ENCODE measurements around the gene CRTC1.

GRCh38 chr19:18645035-18645511 is 38.4 kb upstream of the CRTC1 start:
- no peak for TF ChIP-seq BACH2 (CRISPR knock-in tag; IDR thresholded peaks at IDR 0.05; ENCODE audit: borderline replicate concordance)
- TF ChIP-seq ARNTL (CRISPR knock-in tag; IDR thresholded peaks at IDR 0.05; ENCODE audit: borderline replicate concordance, low read depth) = no peak
- no peak for TF ChIP-seq PPARA (CRISPR knock-in tag; IDR thresholded peaks at IDR 0.05; ENCODE audit: borderline replicate concordance)
- TF ChIP-seq TCF4 (CRISPR knock-in tag; IDR thresholded peaks at IDR 0.05; ENCODE audit: borderline replicate concordance) = no peak
- no peak for TF ChIP-seq CREB5 (CRISPR knock-in tag; IDR thresholded peaks at IDR 0.05; ENCODE audit: low read depth)
- TF ChIP-seq ZNF8 (CRISPR knock-in tag; IDR thresholded peaks at IDR 0.05) = no peak
- TF ChIP-seq SNAI2 (CRISPR knock-in tag; IDR thresholded peaks at IDR 0.05) = no peak
- no peak for TF ChIP-seq PATZ1 (CRISPR knock-in tag; IDR thresholded peaks at IDR 0.05; ENCODE audit: borderline replicate concordance)

Measured in SK-N-SH treated with all-trans-retinoic acid at 6 μM for 48 hours (cell line).